Body of pancreas (tissue), 4 donors: ENCODE results near the gene DLG2. TPM values are rescaled to one million over a fixed set of nuclear protein-coding genes. Genes with fewer than 3 reads are reported as not detected.

ENCODE experiments used
- ATAC-seq: fragments of 150-250 bp; one replicate; pipeline ENCODE4 v1.9.1; 2016
- DNase-seq, 4 donors: peaks; one replicate each; pipeline ENCODE4 v3.0.0-alpha.2; 2019
- H3K27ac ChIP-seq, 4 donors: fragments of 200-600 bp; sonication (generic); 1 replicate in 3 of 4; 2 replicates in 1 of 4; pipeline versions ENCODE4 v1.5.1 to v1.6.1; 2016 to 2019; ENCODE audit warnings: mild to moderate bottlenecking in 1 of 4, mixed read lengths in 1 of 4, moderate library complexity in 1 of 4
- H3K27me3 ChIP-seq, 2 donors: fragments of 200-600 bp; sonication (generic); one replicate each; pipeline ENCODE4 v1.6.0; 2016; ENCODE audit warnings: mild to moderate bottlenecking in 1 of 2
- H3K36me3 ChIP-seq, 2 donors: fragments of 200-600 bp; sonication (generic); replicated peaks in 1 of 2; 2 replicates each; pipeline ENCODE4 v1.5.1; 2016; ENCODE audit warnings: low read depth in 2 of 2; ENCODE audit not compliant: insufficient read depth in 1 of 2
- H3K4me1 ChIP-seq: fragments of 200-600 bp; sonication (generic); one replicate; pipeline ENCODE4 v1.6.0; 2016
- H3K4me3 ChIP-seq, 2 donors: fragments of 200-600 bp; sonication (generic); 1 replicate in 1 of 2; 2 replicates in 1 of 2; pipeline ENCODE4 v1.5.1; 2016 to 2019
- H3K9me3 ChIP-seq, 3 donors: fragments of 200-600 bp; sonication (generic); 1 replicate in 2 of 3; 2 replicates in 1 of 3; pipeline ENCODE4 v1.5.1; 2016
- POLR2A ChIP-seq, 3 donors: fragments of 450-650 bp; IDR thresholded peaks; one replicate each; pipeline ENCODE4 v1.6.1; 2016; ENCODE audit warnings: antibody characterized with exemption in 3 of 3, mild to moderate bottlenecking in 2 of 3
- WGBS, 2 donors: methylation state at CpG; one replicate each; pipeline ENCODE4 v1.1.5; 2017; 5-methylcytosine and 5-hydroxymethylcytosine counted together
- intact Hi-C: fragments of 100-400 bp; cut with DNase I; formaldehyde crosslinking; loops from one replicate; pipeline ENCODE4 v1.15.1; 2023
- total RNA-seq, 2 donors: library from RNA; depleted of rRNA; stranded (reverse); fragments of >200 nt; gene quantifications; one replicate each; pipeline ENCODE4 v1.1.0, GENCODE V29; 2016
- TF ChIP-seq, protein P1 (sequence below), 7 experiments: fragments of 450-650 bp in 4 of 7; fragments of 200-600 bp in 3 of 7; sonication (generic) in 3 of 7; IDR thresholded peaks; one replicate each; pipeline ENCODE4 v1.5.1; 2016 to 2019; ENCODE audit warnings: antibody characterized with exemption in 7 of 7

The DLG2 gene
- total RNA-seq, 2 donors from 2014 or later = 6.0 to 13.2 TPM

DNA sequence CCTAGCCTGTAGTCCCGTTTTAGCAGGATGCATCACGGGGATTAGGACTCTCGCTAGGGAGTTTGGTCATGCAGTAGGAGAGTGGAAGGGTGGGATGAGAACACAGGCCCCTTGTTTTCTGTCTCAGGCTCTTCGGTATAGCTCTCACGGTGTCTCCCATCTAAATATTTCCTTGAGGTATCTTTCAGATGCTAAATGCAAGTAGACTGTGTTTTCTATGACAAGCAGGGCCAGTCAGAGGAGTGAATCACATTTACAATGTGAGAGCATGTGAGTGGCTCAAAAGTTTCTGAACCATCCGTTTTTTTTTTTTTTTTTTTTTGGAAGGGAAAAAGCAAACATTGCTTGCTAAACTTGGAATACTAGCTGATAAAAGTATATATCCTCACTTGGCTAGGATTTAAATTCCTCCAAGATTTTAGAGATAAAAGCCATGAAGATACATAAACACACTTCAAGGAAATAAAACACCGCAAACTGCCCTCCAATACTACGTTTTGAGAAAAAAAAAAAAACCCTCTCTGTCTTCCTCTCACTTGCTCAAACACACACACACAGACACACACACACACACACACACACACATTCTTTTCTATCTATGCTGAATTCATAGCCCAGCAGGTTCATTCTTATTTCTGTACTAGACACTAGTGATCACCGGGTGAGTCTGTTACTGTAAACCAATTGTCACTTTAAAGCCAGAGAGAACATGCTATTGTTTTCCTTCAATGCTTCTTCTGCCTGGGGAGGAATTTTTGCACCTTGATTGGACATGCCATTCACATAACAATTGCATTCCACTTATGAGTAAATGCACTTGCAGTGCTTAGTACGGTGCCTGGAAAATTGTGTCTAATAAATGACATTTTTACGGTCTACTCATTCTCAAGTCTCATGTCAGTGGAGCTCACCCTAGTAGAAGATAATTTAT, 2116.3 kb downstream of the DLG2 start:
- no peaks in the 10 kb centered on the region for H3K36me3 ChIP-seq
- TF ChIP-seq, protein P1, sequence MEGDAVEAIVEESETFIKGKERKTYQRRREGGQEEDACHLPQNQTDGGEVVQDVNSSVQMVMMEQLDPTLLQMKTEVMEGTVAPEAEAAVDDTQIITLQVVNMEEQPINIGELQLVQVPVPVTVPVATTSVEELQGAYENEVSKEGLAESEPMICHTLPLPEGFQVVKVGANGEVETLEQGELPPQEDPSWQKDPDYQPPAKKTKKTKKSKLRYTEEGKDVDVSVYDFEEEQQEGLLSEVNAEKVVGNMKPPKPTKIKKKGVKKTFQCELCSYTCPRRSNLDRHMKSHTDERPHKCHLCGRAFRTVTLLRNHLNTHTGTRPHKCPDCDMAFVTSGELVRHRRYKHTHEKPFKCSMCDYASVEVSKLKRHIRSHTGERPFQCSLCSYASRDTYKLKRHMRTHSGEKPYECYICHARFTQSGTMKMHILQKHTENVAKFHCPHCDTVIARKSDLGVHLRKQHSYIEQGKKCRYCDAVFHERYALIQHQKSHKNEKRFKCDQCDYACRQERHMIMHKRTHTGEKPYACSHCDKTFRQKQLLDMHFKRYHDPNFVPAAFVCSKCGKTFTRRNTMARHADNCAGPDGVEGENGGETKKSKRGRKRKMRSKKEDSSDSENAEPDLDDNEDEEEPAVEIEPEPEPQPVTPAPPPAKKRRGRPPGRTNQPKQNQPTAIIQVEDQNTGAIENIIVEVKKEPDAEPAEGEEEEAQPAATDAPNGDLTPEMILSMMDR (IDR thresholded peaks at IDR 0.05) = no peak
- TF ChIP-seq POLR2A (IDR thresholded peaks at IDR 0.05) = no peak
- H3K27me3 ChIP-seq = no peaks in the 10 kb centered on the region
- H3K4me1 ChIP-seq = peaks cover 6% of the 10 kb centered on the region
- WGBS, 2 donors = 48 to 52% methylated on average over 11 of the region's 11 CpGs
- H3K4me3 ChIP-seq = no peak overlapping the region
- ATAC-seq = no peak
- no peak for DNase-seq
- no peaks in the 10 kb centered on the region for H3K9me3 ChIP-seq
- H3K27ac ChIP-seq = no peak overlapping the region
- intact Hi-C loops = no loop called here

DNA sequence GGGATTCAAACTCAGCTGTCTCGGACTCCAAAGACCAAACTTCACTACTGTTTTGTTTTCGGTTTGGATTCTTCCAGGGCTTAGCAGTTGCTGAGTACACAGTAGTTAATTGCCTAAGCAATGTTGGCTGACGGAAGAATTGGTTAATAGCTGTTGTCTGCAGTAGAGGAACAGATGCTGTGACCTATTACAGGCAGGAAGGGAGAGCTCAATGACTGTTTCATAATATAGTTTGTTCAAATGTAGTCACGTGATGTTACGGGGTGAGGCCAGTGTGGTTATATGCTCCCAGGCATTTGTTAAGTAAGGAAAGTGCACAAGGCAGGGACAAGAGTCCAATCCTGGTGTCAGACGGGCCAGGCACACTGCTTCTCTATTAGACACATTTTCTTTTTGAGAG, 2118.3 kb downstream of the DLG2 start:
- intact Hi-C loops = no loop called here
- peaks cover 6% of the 10 kb centered on the region for H3K4me1 ChIP-seq
- H3K27ac ChIP-seq = no peak overlapping the region
- no peak overlapping the region for H3K4me3 ChIP-seq
- DNase-seq (no peak), ATAC-seq (peak; percentile 42)
- 71 to 79% methylated on average over 6 of the region's 6 CpGs for WGBS, 2 donors
- no peak for TF ChIP-seq POLR2A (IDR thresholded peaks at IDR 0.05)
- TF ChIP-seq, protein P1 (IDR thresholded peaks at IDR 0.05) = no peak
- H3K9me3 ChIP-seq = no peaks in the 10 kb centered on the region
- H3K36me3 ChIP-seq = no peaks in the 10 kb centered on the region
- H3K27me3 ChIP-seq = no peaks in the 10 kb centered on the region

DNA sequence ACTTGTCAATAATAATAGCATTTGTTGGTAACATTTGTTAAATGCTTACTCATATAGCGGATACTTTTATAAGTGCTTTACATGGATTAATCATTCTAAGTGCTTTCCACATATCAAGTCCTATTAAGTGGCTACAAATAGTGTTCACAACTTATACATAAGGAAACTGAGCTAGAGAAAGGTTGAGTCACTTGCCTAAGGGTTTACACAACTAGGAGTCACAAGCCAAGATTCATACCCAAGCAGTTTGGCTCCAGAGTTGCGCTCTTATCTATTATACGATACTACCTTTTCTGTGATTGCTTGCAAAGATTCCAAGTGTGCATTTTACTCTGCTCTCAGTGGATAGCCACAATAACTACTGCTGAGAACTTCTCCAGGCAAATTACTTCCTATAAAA, 2125.1 kb downstream of the DLG2 start:
- no peak overlapping the region for H3K4me3 ChIP-seq
- ATAC-seq (no peak), DNase-seq (no peak)
- no peak for TF ChIP-seq POLR2A (IDR thresholded peaks at IDR 0.05)
- TF ChIP-seq, protein P1 (IDR thresholded peaks at IDR 0.05) = no peak
- intact Hi-C loops = no loop called here
- 47 to 69% methylated on average over 3 of the region's 3 CpGs for WGBS, 2 donors
- H3K27me3 ChIP-seq = no peaks in the 10 kb centered on the region
- no peaks in the 10 kb centered on the region for H3K4me1 ChIP-seq
- H3K27ac ChIP-seq = no peak overlapping the region
- no peaks in the 10 kb centered on the region for H3K9me3 ChIP-seq
- H3K36me3 ChIP-seq = no peaks in the 10 kb centered on the region

DNA sequence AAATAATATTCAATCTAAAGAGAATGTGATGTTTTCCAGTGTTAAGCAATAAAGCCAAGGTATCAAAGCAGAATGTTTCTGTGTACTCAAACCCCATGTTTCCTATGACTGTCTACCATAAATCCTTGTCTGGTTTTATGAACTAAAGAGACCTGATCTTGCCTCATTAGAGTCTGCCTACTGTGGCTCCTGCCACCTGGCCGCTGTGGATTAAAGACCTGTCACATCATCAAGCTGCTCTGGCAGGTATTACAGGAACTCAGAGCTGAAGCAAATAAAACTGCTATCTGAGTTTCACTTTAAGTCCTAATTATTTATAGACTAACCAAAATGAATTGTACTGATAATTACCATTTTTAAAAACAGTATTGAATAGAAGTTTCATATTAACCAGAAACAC, 2133.2 kb downstream of the DLG2 start:
- no peak for TF ChIP-seq POLR2A (IDR thresholded peaks at IDR 0.05)
- TF ChIP-seq, protein P1 (IDR thresholded peaks at IDR 0.05) = peak in 1 of 7 experiments; percentile 13

More for the DNA sequence above, 2133.2 kb downstream of the DLG2 start:
- Histone ChIP-seq H3K27me3 (no peaks in the 10 kb centered on the region), H3K36me3 (no peaks in the 10 kb centered on the region), H3K4me1 (peaks cover 12% of the 10 kb centered on the region), H3K9me3 (no peaks in the 10 kb centered on the region), H3K4me3 (no peak overlapping the region), H3K27ac (peak overlapping the region in 1 of 4 donors; percentile 45)
- 8 to 10% methylated on average over 1 of the region's 1 CpG for WGBS, 2 donors
- DNase-seq = peak; percentile 38 to 67 (median 58)
- peak; percentile 85 for ATAC-seq
- intact Hi-C loops = no loop called here
